ENCODE results near the gene RHBDD3.

Gene RHBDD3

DNA sequence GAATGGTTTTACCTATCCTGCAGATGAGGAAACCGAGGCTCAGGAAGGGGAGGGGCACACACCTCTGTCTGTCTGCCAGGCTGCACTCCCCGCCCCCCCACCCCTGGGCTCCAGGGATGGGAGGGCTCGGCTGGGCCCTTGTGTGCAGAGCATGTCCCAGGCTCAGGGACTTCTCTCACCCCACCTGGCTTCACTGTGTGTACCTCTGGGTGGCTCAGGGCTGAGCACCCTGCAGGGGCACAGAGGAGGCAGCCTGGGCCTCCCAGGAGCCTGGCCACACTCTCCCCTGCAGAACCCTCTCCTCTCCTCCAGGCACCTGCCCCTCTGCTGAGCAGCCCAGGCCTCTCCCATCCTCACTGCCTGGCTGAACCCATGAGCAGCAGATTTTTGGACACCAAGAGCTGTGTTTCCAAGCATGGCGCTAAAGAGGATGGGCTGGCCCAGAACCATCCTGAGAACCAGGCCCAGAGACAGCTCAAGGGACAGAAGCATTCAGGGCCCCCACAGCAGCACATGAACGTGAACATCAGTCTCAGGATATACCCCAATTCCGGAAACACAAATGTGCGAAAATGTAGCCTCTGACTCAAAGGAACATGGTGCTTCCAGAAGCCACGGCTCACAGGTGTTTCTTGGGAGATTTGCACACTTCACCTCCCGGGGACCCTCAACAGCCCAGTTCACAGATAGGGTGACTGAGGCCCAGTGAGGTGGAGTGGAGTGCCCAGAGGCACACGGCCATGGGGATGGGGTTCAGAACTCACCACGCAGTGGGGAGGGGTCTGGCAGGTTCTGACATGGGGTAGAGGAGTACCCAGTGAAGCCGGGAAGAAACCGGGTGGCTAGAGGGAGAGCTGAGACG, 51.5 kb downstream of the RHBDD3 start:
- no peak for DNase-seq

DNA sequence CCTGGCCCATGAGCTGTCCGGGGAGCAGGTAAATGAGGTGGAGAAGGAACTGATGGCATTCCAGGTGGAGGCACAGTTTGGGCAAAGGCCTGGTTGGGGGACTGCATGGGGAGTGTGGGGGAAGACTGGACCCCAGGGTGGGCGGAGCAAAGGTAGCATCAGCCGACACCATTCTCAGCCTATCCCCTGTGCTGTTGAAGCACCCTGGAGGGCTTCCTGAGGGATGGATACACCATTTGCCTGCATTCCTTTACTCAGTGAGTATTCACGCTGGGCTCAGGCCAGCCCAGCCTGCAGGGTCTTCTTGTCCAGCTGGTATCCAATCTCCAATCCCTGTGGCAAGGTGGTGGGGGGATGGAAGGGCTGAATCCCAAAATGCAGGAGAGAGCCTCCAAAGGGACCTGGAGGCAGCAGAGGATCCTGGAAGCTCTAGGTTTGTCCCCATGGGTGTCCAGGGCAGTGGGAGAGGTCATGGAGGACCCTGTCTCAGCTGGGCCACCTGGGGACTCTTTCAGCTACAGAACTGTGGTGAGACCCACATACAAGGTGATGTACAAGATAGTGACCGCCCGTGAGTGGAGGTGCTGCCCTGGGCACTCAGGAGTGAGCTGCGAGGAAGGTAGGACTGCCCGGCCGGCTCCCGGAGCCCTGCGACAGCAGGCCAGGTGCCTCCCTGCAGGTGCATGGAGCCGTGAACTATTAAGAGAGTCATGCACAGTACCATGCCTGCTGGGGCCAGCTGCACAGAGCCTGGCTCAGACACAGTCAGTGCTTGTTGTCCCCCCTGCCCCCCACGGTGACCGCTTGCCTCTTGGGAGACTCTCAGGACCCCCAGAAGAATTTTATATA, 52.5 kb downstream of the RHBDD3 start:
- DNase-seq: no peak

DNA sequence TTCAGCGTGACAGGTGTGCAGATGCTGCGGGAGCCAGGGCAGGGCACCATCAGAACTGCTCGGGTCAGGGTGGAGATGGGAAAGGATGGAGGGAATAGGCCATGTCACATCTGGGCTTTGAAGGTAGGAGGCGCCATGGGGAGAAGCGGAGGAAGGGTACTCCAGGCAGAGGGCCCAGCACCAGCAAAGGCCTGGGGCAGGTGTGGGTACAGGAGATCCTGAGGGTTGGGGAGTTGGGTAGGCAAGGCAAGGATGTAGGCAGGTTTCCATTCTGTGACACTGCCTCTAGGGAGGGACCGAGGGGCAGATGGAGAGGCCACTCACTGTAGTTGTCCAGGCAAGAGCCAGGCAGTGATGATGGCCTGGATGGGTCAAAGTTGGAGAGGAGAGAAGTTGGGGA, 53.5 kb downstream of the RHBDD3 start:
- no peak for DNase-seq

DNA sequence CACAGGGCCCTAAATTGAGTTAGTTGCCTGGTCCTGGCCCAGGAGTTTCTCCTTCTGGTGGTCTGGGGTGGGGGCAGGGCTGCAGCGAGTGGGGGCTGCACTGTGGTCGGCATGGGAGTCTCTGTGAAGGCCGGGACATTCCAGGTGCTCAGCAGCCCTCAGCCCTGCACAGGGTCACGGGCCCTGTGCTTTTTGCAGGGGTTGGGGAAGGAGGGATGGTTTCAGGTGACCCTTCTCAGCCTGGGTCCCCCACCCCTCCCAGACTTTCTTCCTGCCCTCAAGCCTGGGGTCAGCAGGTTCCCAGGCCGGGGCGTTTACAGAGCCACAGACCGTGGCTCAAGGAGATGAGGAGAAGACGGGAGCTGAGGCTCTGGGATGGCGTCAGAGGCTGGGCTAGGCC, 54.3 kb downstream of the RHBDD3 start:
- DNase-seq: no peak

DNA sequence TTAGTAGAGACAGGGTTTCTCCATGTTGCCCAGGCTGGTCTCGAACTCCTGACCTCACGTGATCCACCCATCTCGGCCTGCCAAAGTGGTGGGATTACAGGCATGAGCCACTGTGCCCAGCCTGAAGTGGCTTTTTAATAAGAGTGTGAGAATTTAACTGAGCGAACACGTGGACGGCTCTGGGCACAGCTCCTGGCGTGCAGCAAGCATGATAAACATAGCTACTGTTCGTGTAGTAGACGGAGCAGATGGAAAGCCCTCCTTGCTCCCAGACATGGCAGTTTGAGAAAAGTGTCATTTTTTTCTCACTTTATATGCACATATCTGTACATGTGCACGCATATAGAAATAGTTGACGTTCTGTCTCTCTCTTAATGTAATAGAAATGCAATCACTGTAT, 55.0 kb downstream of the RHBDD3 start:
- DNase-seq: no peak

DNA sequence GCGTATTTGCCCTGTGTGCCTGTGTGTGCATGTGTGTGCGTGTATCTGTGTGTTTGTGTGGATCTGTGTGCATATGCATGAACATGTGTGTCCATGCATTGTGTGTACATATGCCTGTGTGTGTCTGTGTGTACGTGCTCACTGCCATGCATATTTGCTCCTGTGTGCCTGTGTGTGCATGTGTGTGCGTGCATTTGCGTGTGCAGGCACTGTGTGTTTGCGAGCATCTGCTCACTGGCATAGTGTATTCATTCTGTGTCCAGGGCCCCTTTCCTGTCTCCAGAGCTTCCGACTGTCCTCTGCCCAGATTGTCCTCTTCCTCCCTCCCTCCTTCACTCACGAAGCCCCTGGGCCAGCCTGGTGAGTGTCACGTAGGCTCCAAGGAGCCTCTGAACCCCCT, 56.3 kb downstream of the RHBDD3 start:
- DNase-seq: no peak

DNA sequence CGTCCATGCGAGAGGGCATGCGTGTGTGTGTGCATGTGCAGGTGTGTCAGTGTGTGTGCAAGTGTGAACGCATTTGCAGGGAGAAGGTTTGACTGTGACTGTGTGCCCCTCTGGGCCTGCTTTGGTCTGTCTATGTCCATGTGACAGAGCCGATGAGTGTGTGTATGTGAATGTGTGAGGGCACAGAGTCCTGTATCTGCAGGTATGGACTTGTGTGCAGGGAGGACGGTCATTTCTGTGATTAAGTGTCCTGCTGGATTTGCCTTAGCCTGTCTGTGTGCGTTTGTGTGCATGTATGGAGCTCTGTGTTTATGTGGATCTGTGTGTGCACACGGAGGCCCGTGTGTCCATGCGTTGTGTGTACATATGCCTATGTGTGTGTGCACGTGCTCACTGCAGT, 56.7 kb downstream of the RHBDD3 start:
- DNase-seq: no peak

Measured in cortex of kidney (tissue), 1 donor.